Measurements from ENCODE around the gene TFCP2L1.

The TFCP2L1 gene

GRCh38 chr2:121266543-121267106 is 18.4 kb downstream of the TFCP2L1 start:
- DNase-seq (ENCODE audit: low read depth), result no peak

- no peak for DNase-seq (ENCODE audit: low read depth)
These were observed 20.8 kb downstream of the TFCP2L1 start for GRCh38 chr2:121263996-121264715.

- no peak for DNase-seq (ENCODE audit: low read depth)
These were observed 24.4 kb downstream of the TFCP2L1 start for GRCh38 chr2:121260370-121261154.

- DNase-seq (ENCODE audit: low read depth), result no peak
These were observed 27.0 kb downstream of the TFCP2L1 start for GRCh38 chr2:121258051-121258450.

GRCh38 chr2:121257480-121257840 is 27.5 kb downstream of the TFCP2L1 start:
- no peak for DNase-seq (ENCODE audit: low read depth)

- no peak for DNase-seq (ENCODE audit: low read depth)
These were observed 28.1 kb downstream of the TFCP2L1 start for GRCh38 chr2:121256720-121257479.

GRCh38 chr2:121255358-121255757 is 29.6 kb downstream of the TFCP2L1 start:
- DNase-seq (ENCODE audit: low read depth), result no peak

- no peak for DNase-seq (ENCODE audit: low read depth)
These were observed 30.3 kb downstream of the TFCP2L1 start for GRCh38 chr2:121254748-121255147.

GRCh38 chr2:121253674-121254240 is 31.2 kb downstream of the TFCP2L1 start:
- DNase-seq (ENCODE audit: low read depth), result no peak

GRCh38 chr2:121253021-121253673 is 31.9 kb downstream of the TFCP2L1 start:
- no peak for DNase-seq (ENCODE audit: low read depth)

GRCh38 chr2:121251497-121251896 is 33.5 kb downstream of the TFCP2L1 start:
- DNase-seq (ENCODE audit: low read depth), result no peak

GRCh38 chr2:121248766-121249343 is 36.1 kb downstream of the TFCP2L1 start:
- no peak for DNase-seq (ENCODE audit: low read depth)

GRCh38 chr2:121247971-121248370 is 37.0 kb downstream of the TFCP2L1 start:
- no peak for DNase-seq (ENCODE audit: low read depth)

GRCh38 chr2:121247534-121247933 is 37.5 kb downstream of the TFCP2L1 start:
- DNase-seq (ENCODE audit: low read depth), result no peak

GRCh38 chr2:121246704-121247255 is 38.2 kb downstream of the TFCP2L1 start:
- no peak for DNase-seq (ENCODE audit: low read depth)

GRCh38 chr2:121245913-121246312 is 39.1 kb downstream of the TFCP2L1 start:
- DNase-seq (ENCODE audit: low read depth), result no peak

- DNase-seq (ENCODE audit: low read depth), result no peak
These were observed 39.7 kb downstream of the TFCP2L1 start for GRCh38 chr2:121245120-121245820.

GRCh38 chr2:121244616-121245015 is 40.4 kb downstream of the TFCP2L1 start:
- DNase-seq (ENCODE audit: low read depth), result no peak

GRCh38 chr2:121243821-121244460 is 41.1 kb downstream of the TFCP2L1 start:
- no peak for DNase-seq (ENCODE audit: low read depth)

- DNase-seq (ENCODE audit: low read depth), result no peak
These were observed 42.0 kb downstream of the TFCP2L1 start for GRCh38 chr2:121242976-121243375.

All from stimulated activated CD4-positive, alpha-beta T cell treated with anti-CD3 and anti-CD28 coated beads, Interleukin-2, amount 100 ng/mL, for 4 hours (primary cell).